MM.1S (cell line): ENCODE data around the gene DVL1.

Experiments
- DNase-seq: peaks from one replicate; pipeline ENCODE4 v3.0.0-alpha.2; 2015
- H2AFZ ChIP-seq: fragments of 300-600 bp; sonication (generic); 2 replicates; pipeline ENCODE4 v1.6.0; 2016; ENCODE audit warnings: antibody characterized with exemption, low read length
- H3F3A ChIP-seq: fragments of 300-600 bp; sonication (generic); 2 replicates; pipeline ENCODE4 v1.6.1; 2016; ENCODE audit warnings: mild to moderate bottlenecking, antibody characterized with exemption, low read length, moderate library complexity, mixed read lengths; ENCODE audit not compliant: insufficient read depth
- H3K27ac ChIP-seq: fragments of 300-600 bp; sonication (generic); 2 replicates; pipeline ENCODE4 v1.5.1; 2016; ENCODE audit warnings: mild to moderate bottlenecking, low read length
- H3K27me3 ChIP-seq: fragments of 300-600 bp; sonication (generic); replicated peaks from 2 replicates; pipeline ENCODE4 v1.6.0; 2016; ENCODE audit warnings: low read length; ENCODE audit not compliant: insufficient read depth
- H3K36me3 ChIP-seq: fragments of 300-600 bp; sonication (generic); replicated peaks from 2 replicates; pipeline ENCODE4 v1.6.1; 2016; ENCODE audit warnings: mild to moderate bottlenecking, low read length, mixed read lengths; ENCODE audit not compliant: insufficient read depth
- H3K4me1 ChIP-seq: fragments of 300-600 bp; sonication (generic); 2 replicates; pipeline ENCODE4 v1.6.1; 2016; ENCODE audit warnings: low read length, mixed read lengths
- H3K4me2 ChIP-seq: fragments of 300-600 bp; sonication (generic); 2 replicates; pipeline ENCODE4 v1.6.0; 2016; ENCODE audit warnings: low read depth, low read length
- H3K4me3 ChIP-seq: fragments of 300-600 bp; sonication (generic); 2 replicates; pipeline ENCODE4 v1.5.1; 2016; ENCODE audit warnings: low read length, mixed read lengths
- H3K79me2 ChIP-seq: fragments of 300-600 bp; sonication (generic); 2 replicates; pipeline ENCODE4 v1.6.1; 2016; ENCODE audit warnings: mixed run types, low read length, mixed read lengths
- H3K9ac ChIP-seq: fragments of 300-600 bp; sonication (generic); 2 replicates; pipeline ENCODE4 v1.6.1; 2016; ENCODE audit warnings: low read length, mixed read lengths
- H3K9me2 ChIP-seq: fragments of 300-600 bp; sonication (generic); replicated peaks from 2 replicates; pipeline ENCODE4 v1.6.1; 2016; ENCODE audit warnings: mild to moderate bottlenecking, low read length, mixed read lengths; ENCODE audit not compliant: insufficient read depth
- H3K9me3 ChIP-seq: fragments of 300-600 bp; sonication (generic); replicated peaks from 2 replicates; pipeline ENCODE4 v1.6.1; 2016; ENCODE audit warnings: mild to moderate bottlenecking, low read length, mixed read lengths; ENCODE audit not compliant: insufficient read depth
- H4K20me1 ChIP-seq: fragments of 300-600 bp; sonication (generic); 2 replicates; pipeline ENCODE4 v1.6.1; 2016; ENCODE audit warnings: mild to moderate bottlenecking, low read length, moderate library complexity, mixed read lengths; ENCODE audit not compliant: insufficient read depth
- CTCF ChIP-seq: fragments of 300-600 bp; sonication (generic); IDR thresholded peaks from 2 replicates; pipeline ENCODE4 v1.5.1; 2016; ENCODE audit warnings: antibody characterized with exemption, low read length, mixed read lengths
- EZH2 ChIP-seq: fragments of 300-600 bp; sonication (generic); optimal IDR thresholded peaks from 2 replicates; pipeline ENCODE3; 2017; ENCODE audit warnings: low read depth, mild to moderate bottlenecking, antibody characterized with exemption, low read length, mixed read lengths
- EZH2phosphoT487 ChIP-seq: fragments of 300-600 bp; sonication (generic); IDR thresholded peaks from 2 replicates; pipeline ENCODE4 v1.6.1; 2018; ENCODE audit warnings: antibody characterized with exemption, low read length

The DVL1 gene

DNA sequence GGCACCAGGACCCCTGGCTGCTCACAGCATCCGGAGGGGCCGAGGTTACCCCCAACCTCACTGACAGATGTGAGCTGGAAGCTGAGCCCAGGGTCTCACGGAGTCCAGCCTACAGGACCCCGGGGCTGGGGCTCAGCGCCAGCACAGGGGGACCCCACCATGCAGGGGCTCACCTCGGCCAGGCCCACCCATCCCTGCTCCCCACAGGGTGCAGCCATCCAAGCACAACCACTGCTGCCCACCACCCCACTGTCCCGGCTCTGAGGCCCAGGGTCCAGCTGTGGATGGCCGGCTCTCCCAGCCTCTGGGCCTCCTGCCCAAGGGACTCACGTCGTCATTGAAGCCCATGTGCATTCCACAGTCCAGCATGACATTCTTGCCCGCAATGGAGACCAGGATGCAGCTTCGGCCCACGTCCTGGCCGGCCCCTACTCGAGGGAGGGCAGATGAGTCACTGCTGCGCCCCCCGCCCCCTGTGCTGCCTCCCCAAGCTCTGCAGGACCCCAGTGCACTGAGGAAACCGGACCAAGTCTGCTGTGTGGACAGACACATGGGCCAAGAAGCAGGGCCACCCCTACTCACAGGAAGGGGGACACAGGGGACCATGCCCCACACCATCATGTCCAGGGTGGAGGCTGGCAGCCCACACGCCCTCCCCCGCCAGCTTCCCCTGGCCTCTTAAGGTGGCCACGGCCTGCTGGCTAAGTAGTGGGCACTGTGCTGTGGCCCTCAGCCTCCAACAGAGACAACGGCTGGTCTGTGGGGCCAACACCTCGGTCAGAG lies 28.4 kb downstream of the DVL1 start:
- Histone ChIP-seq H3K4me1 (peaks cover 3% of the 10 kb centered on the region; the same call in 1 of the 2 replicates), H3K9me3 (no peaks in the 10 kb centered on the region), H3K36me3 (0 out of 2 replicates have a peak, but pooled peaks cover 5% of the 10 kb centered on the region), H2AFZ (no peak overlapping the region), H3K9me2 (no peaks in the 10 kb centered on the region), H3K4me3 (no peak overlapping the region), H3F3A (peaks cover 11% of the 10 kb centered on the region; the same call in 1 of the 2 replicates), H3K4me2 (no peak overlapping the region), H3K9ac (no peak overlapping the region), H4K20me1 (peaks cover 12% of the 10 kb centered on the region; the same call in 1 of the 2 replicates), H3K27me3 (no peaks in the 10 kb centered on the region), H3K79me2 (peaks cover 71% of the 10 kb centered on the region), H3K27ac (no peak overlapping the region)
- TF ChIP-seq CTCF, result no peak
- no peak for TF ChIP-seq EZH2phosphoT487
- TF ChIP-seq EZH2, result no peak
- DNase-seq, result no peak

- Histone ChIP-seq H3K9me3 (no peaks in the 10 kb centered on the region), H3K4me3 (no peak overlapping the region), H3K4me2 (no peak overlapping the region), H3F3A (peaks cover 5% of the 10 kb centered on the region; the same call in 1 of the 2 replicates), H3K9me2 (no peaks in the 10 kb centered on the region), H4K20me1 (peaks cover 12% of the 10 kb centered on the region; the same call in 1 of the 2 replicates), H3K79me2 (peaks cover 63% of the 10 kb centered on the region), H3K4me1 (peaks cover 3% of the 10 kb centered on the region; the same call in 1 of the 2 replicates), H3K27me3 (no peaks in the 10 kb centered on the region), H3K27ac (no peak overlapping the region), H3K9ac (no peak overlapping the region), H2AFZ (no peak overlapping the region), H3K36me3 (0 out of 2 replicates have a peak, but pooled peaks cover 5% of the 10 kb centered on the region)
- no peak for TF ChIP-seq CTCF
- TF ChIP-seq EZH2phosphoT487, result no peak
- TF ChIP-seq EZH2, result no peak
- no peak for DNase-seq
Observed at GRCh38 chr1:1319646-1319941, 29.6 kb downstream of the DVL1 start.

DNA sequence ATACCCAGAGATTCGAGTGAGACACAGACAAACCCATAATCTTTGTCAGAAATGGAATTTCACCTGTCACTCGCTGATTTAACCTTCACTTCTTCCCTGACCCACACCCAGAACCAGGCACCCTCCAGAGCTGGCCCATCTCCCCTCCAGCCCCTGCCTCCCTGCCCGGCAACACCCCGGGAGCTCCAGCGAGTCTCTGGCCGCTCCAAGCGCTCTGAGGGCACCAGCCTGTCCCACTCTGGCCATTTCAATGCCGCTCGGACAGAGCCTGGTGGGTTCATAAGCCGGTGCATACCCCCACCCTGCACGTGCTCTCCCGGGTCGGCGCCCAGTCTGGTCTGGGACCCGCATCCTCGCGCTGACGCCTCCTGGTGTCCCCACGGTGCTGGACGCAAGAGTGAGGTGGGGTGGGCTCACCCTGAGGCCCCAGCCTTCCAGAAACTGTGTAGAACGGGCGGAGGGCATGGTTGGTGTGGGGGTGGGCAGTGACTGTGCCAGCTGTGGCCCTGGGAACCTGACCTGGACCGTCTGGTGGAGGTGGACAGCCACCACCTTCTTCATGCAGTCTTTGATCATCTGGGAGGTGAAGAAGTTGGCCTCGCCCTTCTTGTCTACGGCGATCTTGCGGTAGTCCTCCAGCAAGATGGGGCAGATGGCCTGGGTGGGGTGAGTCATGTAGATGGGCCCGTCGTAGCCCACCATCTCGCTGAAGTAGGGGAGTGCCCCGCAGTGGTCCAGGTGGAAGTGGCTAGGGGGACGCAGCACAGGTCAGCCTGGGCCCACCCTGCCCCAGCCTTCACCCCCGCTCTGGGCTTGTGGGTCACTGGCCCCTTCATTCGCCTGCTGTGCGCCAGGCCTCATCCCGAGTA lies 30.2 kb downstream of the DVL1 start:
- H3K36me3 ChIP-seq, result 0 out of 2 replicates have a peak, but pooled peaks cover 6% of the 10 kb centered on the region
- no peaks in the 10 kb centered on the region for H3K9me2 ChIP-seq
- H3K27me3 ChIP-seq, result no peaks in the 10 kb centered on the region
- H3F3A ChIP-seq, result peaks cover 5% of the 10 kb centered on the region; the same call in 1 of the 2 replicates
- H3K4me2 ChIP-seq, result no peak overlapping the region
- TF ChIP-seq CTCF (no peak), EZH2 (no peak), EZH2phosphoT487 (no peak)
- no peak overlapping the region for H2AFZ ChIP-seq
- DNase-seq, result no peak
- no peaks in the 10 kb centered on the region for H3K9me3 ChIP-seq
- no peak overlapping the region for H3K27ac ChIP-seq
- no peak overlapping the region for H3K9ac ChIP-seq
- peaks cover 12% of the 10 kb centered on the region; the same call in 1 of the 2 replicates for H4K20me1 ChIP-seq
- peaks cover 3% of the 10 kb centered on the region; the same call in 1 of the 2 replicates for H3K4me1 ChIP-seq
- H3K79me2 ChIP-seq, result peaks cover 63% of the 10 kb centered on the region
- no peak overlapping the region for H3K4me3 ChIP-seq
